Measurements from ENCODE around the gene KLF4. TPM values are rescaled to one million over a fixed set of nuclear protein-coding genes. Genes with fewer than 3 reads are reported as not detected.

Gene KLF4
- total RNA-seq, 4 donors from 2014 or later: 304 to 861 (median 407) TPM

GRCh38 chr9:107528686-107529085 is 39.1 kb upstream of the KLF4 start:
- H3K27me3 ChIP-seq: no peaks in the 10 kb centered on the region
- in situ Hi-C loops (cut with MboI; ENCODE audit: low pct_ligation_motif_present in 1 of 4, low pct_unique_long_range_greater_than_20kb in 1 of 4, low sequenced_read_pairs in 3 of 4): no loop called here
- no peak overlapping the region for H3K27ac ChIP-seq
- intact Hi-C loops (cut with DNase I; ENCODE audit: low total_unique reads): no loop called here
- DNase-seq: no peak
- TF ChIP-seq POLR2AphosphoS5 (IDR thresholded peaks at IDR 0.05) (no peak), POLR2A (IDR thresholded peaks at IDR 0.05) (no peak), EP300 (IDR thresholded peaks at IDR 0.05; ENCODE audit: low read depth) (no peak), CTCF (IDR thresholded peaks at IDR 0.05) (no peak)
- H3K9me3 ChIP-seq: no peaks in the 10 kb centered on the region
- no peak overlapping the region for H3K4me3 ChIP-seq
- H3K4me1 ChIP-seq: no peaks in the 10 kb centered on the region
- WGBS, 2 donors (ENCODE audit: low coverage in 1 of 2): 78 to 89% methylated on average over 2 to 6 of the region's 6 CpGs
- no peaks in the 10 kb centered on the region for H3K36me3 ChIP-seq

- no peaks in the 10 kb centered on the region for H3K36me3 ChIP-seq
- no peaks in the 10 kb centered on the region for H3K27me3 ChIP-seq
- no peaks in the 10 kb centered on the region for H3K9me3 ChIP-seq
- no peak for DNase-seq
- no peak overlapping the region for H3K4me3 ChIP-seq
- no peaks in the 10 kb centered on the region for H3K4me1 ChIP-seq
- TF ChIP-seq POLR2AphosphoS5 (IDR thresholded peaks at IDR 0.05) (no peak), CTCF (IDR thresholded peaks at IDR 0.05) (no peak), EP300 (IDR thresholded peaks at IDR 0.05; ENCODE audit: low read depth) (no peak), POLR2A (IDR thresholded peaks at IDR 0.05) (no peak)
- H3K27ac ChIP-seq: no peak overlapping the region
- WGBS, 2 donors (ENCODE audit: low coverage in 1 of 2): 89 to 90% methylated on average over 3 to 6 of the region's 6 CpGs
- in situ Hi-C loops (cut with MboI; ENCODE audit: low pct_ligation_motif_present in 1 of 4, low pct_unique_long_range_greater_than_20kb in 1 of 4, low sequenced_read_pairs in 3 of 4): no loop called here
- intact Hi-C loops (cut with DNase I; ENCODE audit: low total_unique reads): no loop called here
Measured at GRCh38 chr9:107523539-107523938, 34.0 kb upstream of the KLF4 start.

GRCh38 chr9:107520186-107520585 is 30.6 kb upstream of the KLF4 start:
- 100% methylated on average over 1 of the region's 1 CpG; no CpG with 5 or more reads in 1 of the 2 donors for WGBS, 2 donors (ENCODE audit: low coverage in 1 of 2)
- in situ Hi-C loops (cut with MboI; ENCODE audit: low pct_ligation_motif_present in 1 of 4, low pct_unique_long_range_greater_than_20kb in 1 of 4, low sequenced_read_pairs in 3 of 4): no loop called here
- no peak overlapping the region for H3K4me3 ChIP-seq
- H3K27me3 ChIP-seq: no peaks in the 10 kb centered on the region
- DNase-seq: no peak
- no peaks in the 10 kb centered on the region for H3K9me3 ChIP-seq
- intact Hi-C loops (cut with DNase I; ENCODE audit: low total_unique reads): no loop called here
- H3K4me1 ChIP-seq: no peaks in the 10 kb centered on the region
- H3K27ac ChIP-seq: no peak overlapping the region
- TF ChIP-seq CTCF (IDR thresholded peaks at IDR 0.05) (no peak), POLR2A (IDR thresholded peaks at IDR 0.05) (no peak), POLR2AphosphoS5 (IDR thresholded peaks at IDR 0.05) (no peak), EP300 (IDR thresholded peaks at IDR 0.05; ENCODE audit: low read depth) (no peak)
- no peaks in the 10 kb centered on the region for H3K36me3 ChIP-seq

- in situ Hi-C loops (cut with MboI; ENCODE audit: low pct_ligation_motif_present in 1 of 4, low pct_unique_long_range_greater_than_20kb in 1 of 4, low sequenced_read_pairs in 3 of 4): no loop called here
- no peak for DNase-seq
- Histone ChIP-seq H3K9me3 (no peaks in the 10 kb centered on the region), H3K36me3 (no peaks in the 10 kb centered on the region), H3K4me3 (no peak overlapping the region), H3K4me1 (no peaks in the 10 kb centered on the region), H3K27me3 (no peaks in the 10 kb centered on the region), H3K27ac (no peak overlapping the region)
- 46 to 67% methylated on average over 6 of the region's 6 CpGs for WGBS, 2 donors (ENCODE audit: low coverage in 1 of 2)
- TF ChIP-seq POLR2AphosphoS5 (IDR thresholded peaks at IDR 0.05) (no peak), EP300 (IDR thresholded peaks at IDR 0.05; ENCODE audit: low read depth) (no peak), CTCF (IDR thresholded peaks at IDR 0.05) (no peak), POLR2A (IDR thresholded peaks at IDR 0.05) (no peak)
- intact Hi-C loops (cut with DNase I; ENCODE audit: low total_unique reads): no loop called here
Measured at GRCh38 chr9:107518037-107518807, 28.7 kb upstream of the KLF4 start.
